OCI-LY1 (cell line): ENCODE results near the gene COA1.

Experiments used
- H2AFZ ChIP-seq: fragments of 200-600 bp; sonication (generic), shearing (Covaris generic); 2 replicates; pipeline ENCODE4 v1.6.0; 2014; ENCODE audit warnings: antibody characterized with exemption, mild to moderate bottlenecking, low read length
- H3F3A ChIP-seq: fragments of 200-600 bp; sonication (generic), shearing (Covaris generic); 2 replicates; pipeline ENCODE4 v1.6.0; 2014; ENCODE audit warnings: mild to moderate bottlenecking, antibody characterized with exemption, low read length, moderate library complexity; ENCODE audit not compliant: insufficient read depth
- H3K27ac ChIP-seq: fragments of 200-600 bp; sonication (generic); 2 replicates; pipeline ENCODE4 v1.5.1; 2014; ENCODE audit warnings: low read length, mixed run types, mild to moderate bottlenecking, low read depth; ENCODE audit not compliant: poor library complexity, severe bottlenecking
- H3K27me3 ChIP-seq: fragments of 200-600 bp; sonication (generic); 2 replicates; pipeline ENCODE4 v1.6.0; 2014; ENCODE audit warnings: antibody characterized with exemption, mild to moderate bottlenecking, low read length, moderate library complexity; ENCODE audit not compliant: insufficient read depth
- H3K36me3 ChIP-seq: fragments of 200-600 bp; sonication (generic); 2 replicates; pipeline ENCODE4 v1.6.1; 2014; ENCODE audit warnings: mild to moderate bottlenecking, antibody characterized with exemption, low read length, moderate library complexity, mixed read lengths; ENCODE audit not compliant: insufficient read depth
- H3K4me1 ChIP-seq: fragments of 200-600 bp; sonication (generic); 2 replicates; pipeline ENCODE4 v1.5.1; 2014; ENCODE audit warnings: mild to moderate bottlenecking, low read length, moderate library complexity; ENCODE audit not compliant: insufficient read depth, severe bottlenecking
- H3K4me2 ChIP-seq: fragments of 200-600 bp; sonication (generic), shearing (Covaris generic); 2 replicates; pipeline ENCODE4 v1.6.1; 2014; ENCODE audit warnings: low read length
- H3K4me3 ChIP-seq: fragments of 200-600 bp; sonication (generic); 2 replicates; pipeline ENCODE4 v1.5.1; 2014; ENCODE audit warnings: low read length, low read depth, mild to moderate bottlenecking, mixed read lengths; ENCODE audit not compliant: poor library complexity, severe bottlenecking
- H3K79me2 ChIP-seq: fragments of 200-600 bp; shearing (Covaris generic); 2 replicates; pipeline ENCODE4 v1.6.1; 2016; ENCODE audit warnings: mixed run types, low read length, mixed read lengths; ENCODE audit not compliant: insufficient read depth
- H3K9ac ChIP-seq: fragments of 200-600 bp; sonication (generic), shearing (Covaris generic); 2 replicates; pipeline ENCODE4 v1.6.1; 2014; ENCODE audit warnings: mild to moderate bottlenecking, low read length, mixed read lengths
- H3K9me2 ChIP-seq: fragments of 200-600 bp; sonication (generic), shearing (Covaris generic); 2 replicates; pipeline ENCODE4 v1.6.1; 2014; ENCODE audit warnings: low read depth, mild to moderate bottlenecking, low read length, mixed read lengths
- H3K9me3 ChIP-seq: fragments of 200-600 bp; shearing (Covaris generic); 2 replicates; pipeline ENCODE4 v1.6.1; 2014; ENCODE audit warnings: low read length, mixed read lengths
- H4K20me1 ChIP-seq: fragments of 200-600 bp; sonication (generic), shearing (Covaris generic); 2 replicates; pipeline ENCODE4 v1.6.0; 2016; ENCODE audit warnings: mild to moderate bottlenecking, low read length; ENCODE audit not compliant: insufficient read depth
- EZH2 ChIP-seq: fragments of 200-600 bp; sonication (generic), shearing (Covaris generic); IDR thresholded peaks from 2 replicates; pipeline ENCODE4 v1.8.0; 2017; ENCODE audit warnings: borderline replicate concordance, mixed run types, mild to moderate bottlenecking, antibody characterized with exemption, low read length, moderate library complexity, mixed read lengths
- TF ChIP-seq, protein P1 (sequence below): fragments of 200-600 bp; sonication (generic), shearing (Covaris generic); IDR thresholded peaks from 2 replicates; pipeline ENCODE4 v1.5.1; 2017; ENCODE audit warnings: mild to moderate bottlenecking, antibody characterized with exemption, low read length, moderate library complexity, mixed read lengths

Gene COA1

DNA sequence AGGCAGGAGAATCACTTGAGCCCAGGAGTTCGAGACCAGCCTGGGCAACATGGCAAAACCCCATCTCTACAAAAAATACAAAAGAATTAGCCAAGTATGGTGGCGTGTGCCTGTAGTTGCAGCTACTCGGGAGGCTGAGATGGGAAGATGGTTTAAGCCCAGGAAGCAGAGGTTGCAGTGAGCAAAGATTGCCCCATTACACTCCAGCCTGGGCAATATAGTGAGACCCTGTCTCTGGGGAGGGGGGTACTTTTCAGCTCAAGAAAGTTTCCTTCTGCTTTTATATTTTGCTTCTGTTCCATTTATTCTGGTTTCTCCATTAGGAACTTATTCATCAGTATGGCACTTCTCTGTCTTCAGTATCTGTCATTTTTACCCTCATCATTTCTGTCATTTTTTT lies 48.6 kb downstream of the COA1 start:
- Histone ChIP-seq H3K27ac (no peak overlapping the region), H4K20me1 (no peaks in the 10 kb centered on the region), H3K9ac (no peak overlapping the region), H3K36me3 (no peaks in the 10 kb centered on the region; the same call in 1 of the 2 replicates), H3K4me1 (peaks cover 61% of the 10 kb centered on the region), H3K4me2 (no peak overlapping the region), H3F3A (no peaks in the 10 kb centered on the region), H3K79me2 (peaks cover 89% of the 10 kb centered on the region), H3K9me2 (no peaks in the 10 kb centered on the region), H3K9me3 (peaks cover 6% of the 10 kb centered on the region; the same call in 1 of the 2 replicates), H2AFZ (no peak overlapping the region), H3K4me3 (no peak overlapping the region), H3K27me3 (no peaks in the 10 kb centered on the region)
- TF ChIP-seq, protein P1, sequence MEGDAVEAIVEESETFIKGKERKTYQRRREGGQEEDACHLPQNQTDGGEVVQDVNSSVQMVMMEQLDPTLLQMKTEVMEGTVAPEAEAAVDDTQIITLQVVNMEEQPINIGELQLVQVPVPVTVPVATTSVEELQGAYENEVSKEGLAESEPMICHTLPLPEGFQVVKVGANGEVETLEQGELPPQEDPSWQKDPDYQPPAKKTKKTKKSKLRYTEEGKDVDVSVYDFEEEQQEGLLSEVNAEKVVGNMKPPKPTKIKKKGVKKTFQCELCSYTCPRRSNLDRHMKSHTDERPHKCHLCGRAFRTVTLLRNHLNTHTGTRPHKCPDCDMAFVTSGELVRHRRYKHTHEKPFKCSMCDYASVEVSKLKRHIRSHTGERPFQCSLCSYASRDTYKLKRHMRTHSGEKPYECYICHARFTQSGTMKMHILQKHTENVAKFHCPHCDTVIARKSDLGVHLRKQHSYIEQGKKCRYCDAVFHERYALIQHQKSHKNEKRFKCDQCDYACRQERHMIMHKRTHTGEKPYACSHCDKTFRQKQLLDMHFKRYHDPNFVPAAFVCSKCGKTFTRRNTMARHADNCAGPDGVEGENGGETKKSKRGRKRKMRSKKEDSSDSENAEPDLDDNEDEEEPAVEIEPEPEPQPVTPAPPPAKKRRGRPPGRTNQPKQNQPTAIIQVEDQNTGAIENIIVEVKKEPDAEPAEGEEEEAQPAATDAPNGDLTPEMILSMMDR, result no peak
- TF ChIP-seq EZH2, result no peak

DNA sequence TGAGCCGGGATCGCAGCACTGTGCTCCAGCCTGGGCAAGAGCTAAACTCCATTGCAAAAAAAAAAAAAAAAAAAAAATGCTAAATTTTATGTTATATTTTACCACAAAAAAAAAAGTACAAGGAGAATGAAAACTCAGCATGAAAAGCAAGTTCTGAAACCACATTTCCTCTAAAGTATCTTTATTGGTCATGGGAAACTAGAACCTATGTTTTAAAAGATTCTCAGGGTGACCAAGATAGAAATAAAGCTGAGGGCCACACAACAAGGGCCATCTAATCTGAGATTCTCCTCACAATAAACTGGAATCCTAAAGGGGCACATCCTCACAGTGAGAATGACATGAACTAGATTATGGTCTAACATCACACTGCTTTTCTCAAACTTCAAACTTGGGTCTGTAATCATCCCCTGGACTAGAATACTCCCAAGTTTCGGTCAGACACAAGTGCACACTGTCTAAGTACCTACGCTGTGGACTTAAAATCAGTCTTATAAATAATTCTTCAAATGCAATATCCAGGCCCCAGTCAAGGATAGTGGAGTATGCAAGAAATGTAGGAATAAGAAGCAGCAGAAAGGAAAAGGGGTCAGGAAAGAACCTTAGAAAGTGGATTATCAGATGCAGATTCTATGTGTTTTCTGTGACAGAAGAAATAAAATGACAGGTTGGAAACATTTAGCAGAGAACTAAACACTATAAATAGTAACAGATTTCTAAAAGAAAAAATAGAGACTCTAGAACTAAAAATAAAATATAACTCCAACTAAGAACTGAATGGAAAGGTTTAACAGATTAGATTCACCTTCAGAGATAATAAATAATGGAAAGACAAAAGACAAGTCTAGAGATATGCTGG lies 49.9 kb downstream of the COA1 start:
- no peak overlapping the region for H3K4me2 ChIP-seq
- peaks cover 8% of the 10 kb centered on the region for H3K9me3 ChIP-seq
- H3K36me3 ChIP-seq, result peaks cover 4% of the 10 kb centered on the region
- H3K27ac ChIP-seq, result peak overlapping the region; percentile 29
- no peaks in the 10 kb centered on the region for H3K27me3 ChIP-seq
- no peaks in the 10 kb centered on the region for H3K9me2 ChIP-seq
- no peak overlapping the region for H3K4me3 ChIP-seq
- no peak overlapping the region for H3K9ac ChIP-seq
- peaks cover 89% of the 10 kb centered on the region for H3K79me2 ChIP-seq
- peaks cover 53% of the 10 kb centered on the region for H3K4me1 ChIP-seq
- H2AFZ ChIP-seq, result no peak overlapping the region
- no peak for TF ChIP-seq EZH2
- TF ChIP-seq, protein P1, result no peak
- no peaks in the 10 kb centered on the region for H3F3A ChIP-seq
- H4K20me1 ChIP-seq, result no peaks in the 10 kb centered on the region

DNA sequence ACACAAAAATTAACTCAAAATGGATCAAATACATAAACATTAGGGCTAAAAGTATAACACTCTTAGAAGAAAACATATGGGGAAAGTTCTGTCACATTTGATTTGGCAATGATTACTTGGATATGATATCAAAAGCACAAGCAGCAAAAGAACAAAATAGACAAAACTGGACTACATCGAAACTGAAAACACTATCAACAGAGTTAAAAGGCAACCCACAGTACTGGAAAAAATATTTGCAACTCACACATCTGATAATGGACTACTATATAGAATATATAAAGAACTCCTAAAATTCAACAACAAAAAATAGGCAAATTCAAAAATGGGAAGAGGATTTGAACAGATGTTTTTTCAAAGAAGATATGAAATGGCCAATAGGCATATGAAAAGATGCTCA lies 51.0 kb downstream of the COA1 start:
- no peak overlapping the region for H2AFZ ChIP-seq
- peaks cover 47% of the 10 kb centered on the region for H3K4me1 ChIP-seq

More for the DNA sequence above, 51.0 kb downstream of the COA1 start:
- H3K4me2 ChIP-seq, result no peak overlapping the region
- H3K79me2 ChIP-seq, result peaks cover 94% of the 10 kb centered on the region
- H3K27me3 ChIP-seq, result no peaks in the 10 kb centered on the region
- no peak for TF ChIP-seq EZH2
- TF ChIP-seq, protein P1, result no peak
- H3K9me3 ChIP-seq, result peaks cover 19% of the 10 kb centered on the region
- peaks cover 15% of the 10 kb centered on the region for H3K36me3 ChIP-seq
- no peak overlapping the region for H3K27ac ChIP-seq
- no peak overlapping the region for H3K4me3 ChIP-seq
- H4K20me1 ChIP-seq, result no peaks in the 10 kb centered on the region
- H3K9me2 ChIP-seq, result no peaks in the 10 kb centered on the region
- H3F3A ChIP-seq, result no peaks in the 10 kb centered on the region
- H3K9ac ChIP-seq, result no peak overlapping the region
